Neural cell (in vitro differentiated cells): ENCODE data around the gene CSRNP3.

Source experiments
- EP300 ChIP-seq: fragments of 450-650 bp; conservative IDR thresholded peaks from 2 replicates; pipeline ENCODE4 v1.6.1; 2014; ENCODE audit warnings: antibody characterized with exemption, mild to moderate bottlenecking, moderate library complexity; ENCODE audit not compliant: poor library complexity, severe bottlenecking
- EZH2 ChIP-seq: fragments of 200-600, 300-800 bp; shearing (Covaris generic), sonication (generic); IDR thresholded peaks from 2 replicates; pipeline ENCODE4 v1.6.1; 2014; ENCODE audit warnings: antibody characterized with exemption, low read length, borderline replicate concordance, mild to moderate bottlenecking; ENCODE audit not compliant: insufficient read depth, poor library complexity, severe bottlenecking
- MXI1 ChIP-seq: fragments of 450-650 bp; conservative IDR thresholded peaks from 2 replicates; pipeline ENCODE4 v1.6.1; 2014; ENCODE audit warnings: antibody characterized with exemption, mild to moderate bottlenecking; ENCODE audit not compliant: poor library complexity, severe bottlenecking
- POLR2AphosphoS5 ChIP-seq: IDR thresholded peaks from 2 replicates; pipeline ENCODE4 v1.6.1; 2012
- SMC3 ChIP-seq: fragments of 450-650 bp; conservative IDR thresholded peaks from 2 replicates; pipeline ENCODE4 v1.6.1; 2014; ENCODE audit warnings: antibody characterized with exemption, mild to moderate bottlenecking, moderate library complexity; ENCODE audit not compliant: poor library complexity
- TAF1 ChIP-seq: IDR thresholded peaks from 2 replicates; pipeline ENCODE4 v1.6.1; 2012; ENCODE audit warnings: low read depth
- TF ChIP-seq, protein P1 (sequence below): fragments of 450-650 bp; IDR thresholded peaks from 2 replicates; pipeline ENCODE4 v1.5.1; 2014; ENCODE audit warnings: antibody characterized with exemption, mild to moderate bottlenecking, moderate library complexity; ENCODE audit not compliant: poor library complexity, severe bottlenecking
- TF ChIP-seq, protein P2 (sequence below): IDR thresholded peaks from 2 replicates; pipeline ENCODE4 v1.6.1; 2012; ENCODE audit warnings: borderline replicate concordance

DNA sequence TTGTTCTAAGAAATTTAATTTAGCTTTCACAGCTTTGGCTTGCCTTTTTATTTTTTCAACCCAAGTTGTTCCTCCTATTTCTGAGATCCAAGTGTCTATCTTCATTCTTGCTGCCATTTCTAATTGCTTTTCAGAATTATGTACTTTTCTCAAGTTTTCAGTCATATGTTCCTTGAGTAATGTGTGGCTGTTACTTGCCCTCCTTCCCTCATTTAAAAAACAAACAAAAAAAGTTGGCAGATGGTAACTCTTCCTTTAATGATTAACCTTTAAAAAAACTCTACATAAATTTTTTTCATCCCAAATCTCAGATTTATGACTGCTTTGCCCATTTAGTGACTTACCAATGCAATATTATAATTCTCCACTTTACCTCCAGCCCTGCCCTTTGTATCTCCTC is 193.2 kb downstream of the CSRNP3 start:
- TF ChIP-seq, protein P1, sequence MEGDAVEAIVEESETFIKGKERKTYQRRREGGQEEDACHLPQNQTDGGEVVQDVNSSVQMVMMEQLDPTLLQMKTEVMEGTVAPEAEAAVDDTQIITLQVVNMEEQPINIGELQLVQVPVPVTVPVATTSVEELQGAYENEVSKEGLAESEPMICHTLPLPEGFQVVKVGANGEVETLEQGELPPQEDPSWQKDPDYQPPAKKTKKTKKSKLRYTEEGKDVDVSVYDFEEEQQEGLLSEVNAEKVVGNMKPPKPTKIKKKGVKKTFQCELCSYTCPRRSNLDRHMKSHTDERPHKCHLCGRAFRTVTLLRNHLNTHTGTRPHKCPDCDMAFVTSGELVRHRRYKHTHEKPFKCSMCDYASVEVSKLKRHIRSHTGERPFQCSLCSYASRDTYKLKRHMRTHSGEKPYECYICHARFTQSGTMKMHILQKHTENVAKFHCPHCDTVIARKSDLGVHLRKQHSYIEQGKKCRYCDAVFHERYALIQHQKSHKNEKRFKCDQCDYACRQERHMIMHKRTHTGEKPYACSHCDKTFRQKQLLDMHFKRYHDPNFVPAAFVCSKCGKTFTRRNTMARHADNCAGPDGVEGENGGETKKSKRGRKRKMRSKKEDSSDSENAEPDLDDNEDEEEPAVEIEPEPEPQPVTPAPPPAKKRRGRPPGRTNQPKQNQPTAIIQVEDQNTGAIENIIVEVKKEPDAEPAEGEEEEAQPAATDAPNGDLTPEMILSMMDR = no peak
- TF ChIP-seq POLR2AphosphoS5 (no peak), EZH2 (no peak), TAF1 (no peak), EP300 (no peak), SMC3 (no peak), MXI1 (no peak)
- TF ChIP-seq, protein P2, sequence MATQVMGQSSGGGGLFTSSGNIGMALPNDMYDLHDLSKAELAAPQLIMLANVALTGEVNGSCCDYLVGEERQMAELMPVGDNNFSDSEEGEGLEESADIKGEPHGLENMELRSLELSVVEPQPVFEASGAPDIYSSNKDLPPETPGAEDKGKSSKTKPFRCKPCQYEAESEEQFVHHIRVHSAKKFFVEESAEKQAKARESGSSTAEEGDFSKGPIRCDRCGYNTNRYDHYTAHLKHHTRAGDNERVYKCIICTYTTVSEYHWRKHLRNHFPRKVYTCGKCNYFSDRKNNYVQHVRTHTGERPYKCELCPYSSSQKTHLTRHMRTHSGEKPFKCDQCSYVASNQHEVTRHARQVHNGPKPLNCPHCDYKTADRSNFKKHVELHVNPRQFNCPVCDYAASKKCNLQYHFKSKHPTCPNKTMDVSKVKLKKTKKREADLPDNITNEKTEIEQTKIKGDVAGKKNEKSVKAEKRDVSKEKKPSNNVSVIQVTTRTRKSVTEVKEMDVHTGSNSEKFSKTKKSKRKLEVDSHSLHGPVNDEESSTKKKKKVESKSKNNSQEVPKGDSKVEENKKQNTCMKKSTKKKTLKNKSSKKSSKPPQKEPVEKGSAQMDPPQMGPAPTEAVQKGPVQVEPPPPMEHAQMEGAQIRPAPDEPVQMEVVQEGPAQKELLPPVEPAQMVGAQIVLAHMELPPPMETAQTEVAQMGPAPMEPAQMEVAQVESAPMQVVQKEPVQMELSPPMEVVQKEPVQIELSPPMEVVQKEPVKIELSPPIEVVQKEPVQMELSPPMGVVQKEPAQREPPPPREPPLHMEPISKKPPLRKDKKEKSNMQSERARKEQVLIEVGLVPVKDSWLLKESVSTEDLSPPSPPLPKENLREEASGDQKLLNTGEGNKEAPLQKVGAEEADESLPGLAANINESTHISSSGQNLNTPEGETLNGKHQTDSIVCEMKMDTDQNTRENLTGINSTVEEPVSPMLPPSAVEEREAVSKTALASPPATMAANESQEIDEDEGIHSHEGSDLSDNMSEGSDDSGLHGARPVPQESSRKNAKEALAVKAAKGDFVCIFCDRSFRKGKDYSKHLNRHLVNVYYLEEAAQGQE = no peak
